ENCODE results near the gene PPP1R11. TPM values are rescaled to one million over a fixed set of nuclear protein-coding genes. Genes with fewer than 3 reads are reported as not detected.

The PPP1R11 gene
- total and polyA plus RNA-seq, 2 of the 13 experiments (the other 11 are each of a cell fraction or from before 2014, with no cell fraction given), result 32.1 to 58.9 TPM

GRCh38 chr6:30093951-30094661 is 27.1 kb downstream of the PPP1R11 start (continued):
- TF ChIP-seq HOXA7 (CRISPR knock-in tag; IDR thresholded peaks at IDR 0.05), result no peak

GRCh38 chr6:30096829-30097228 is 29.8 kb downstream of the PPP1R11 start:
- no peaks in the 10 kb centered on the region for H3K36me3 ChIP-seq (replicated peaks in 1 of 2; ENCODE audit: control insufficient read depth in 1 of 2, insufficient read depth in 2 of 2, low read length in 2 of 2)
- peaks cover 90% of the 10 kb centered on the region for H3K4me1 ChIP-seq (ENCODE audit: insufficient read depth, low read length)
- H3K27ac ChIP-seq (ENCODE audit: extremely low read length, insufficient read depth, low read length), result no peak overlapping the region
- WGBS (ENCODE audit: low lambda C conversion rate), result 12% methylated on average over 1 of the region's 1 CpG
- H3K27me3 ChIP-seq (ENCODE audit: control insufficient read depth in 1 of 2, insufficient read depth in 2 of 2, low read length in 2 of 2), result peaks cover 0 to 9% of the 10 kb centered on the region in 2 experiments; a peak in 1 of 5 replicates
- DNase-seq (ENCODE audit: low spot score) (no peak), ATAC-seq (no peak), FAIRE-seq (no peak)
- no peak overlapping the region for H3K9ac ChIP-seq (ENCODE audit: insufficient read depth, low read depth, low read length)
- H3K4me2 ChIP-seq (ENCODE audit: low read depth, low read length), result no peak overlapping the region
- H3K79me2 ChIP-seq (ENCODE audit: insufficient read depth, low read length), result peaks cover 4% of the 10 kb centered on the region
- in situ Hi-C loops (cut with HindIII; ENCODE audit: extremely low pct_ligation_motif_present, low pct_unique_long_range_greater_than_20kb) (no loop called here), intact Hi-C loops (cut with micrococcal nuclease; ENCODE audit: unreplicated experiment) (no loop called here)
- H3K4me3 ChIP-seq (replicated peaks in 1 of 3; ENCODE audit: insufficient read depth in 1 of 3, low read depth in 2 of 3, low read length in 3 of 3), result no peak overlapping the region
- H2AFZ ChIP-seq (ENCODE audit: low read length), result no peak overlapping the region
- H3K9me3 ChIP-seq (ENCODE audit: low read length), result no peaks in the 10 kb centered on the region
- BruUV-seq (replicated peaks), result no TSS peak
- no peak for TF ChIP-seq ZNF710 (CRISPR knock-in tag; IDR thresholded peaks at IDR 0.05; ENCODE audit: borderline replicate concordance)
- no peak for TF ChIP-seq MTF1 (CRISPR knock-in tag; IDR thresholded peaks at IDR 0.05)
- no peak for TF ChIP-seq HES4 (CRISPR knock-in tag; IDR thresholded peaks at IDR 0.05; ENCODE audit: borderline replicate concordance)
- TF ChIP-seq ZNF263 (CRISPR knock-in tag; IDR thresholded peaks at IDR 0.05), result no peak
- TF ChIP-seq ZNF556 (CRISPR knock-in tag; IDR thresholded peaks at IDR 0.05; ENCODE audit: borderline replicate concordance), result no peak
- no peak for TF ChIP-seq ZFP36L1 (CRISPR knock-in tag; IDR thresholded peaks at IDR 0.05)
- TF ChIP-seq SAP130 (CRISPR knock-in tag; IDR thresholded peaks at IDR 0.05; ENCODE audit: low read depth), result no peak
- TF ChIP-seq TBX3 (IDR thresholded peaks at IDR 0.05; ENCODE audit: borderline replicate concordance), result no peak
- no peak for TF ChIP-seq SOX13 (IDR thresholded peaks at IDR 0.05)
- TF ChIP-seq SOX13 (CRISPR knock-in tag; conservative IDR thresholded peaks at IDR 0.05 in 1 of 2, IDR thresholded peaks at IDR 0.05 in 1 of 2), result no peak
- no peak for TF ChIP-seq HMGA1 (CRISPR knock-in tag; conservative IDR thresholded peaks at IDR 0.05)
- TF ChIP-seq TCF7L2 (IDR thresholded peaks at IDR 0.05; ENCODE audit: low read depth, low read length), result no peak
- TF ChIP-seq ZSCAN22 (CRISPR knock-in tag; IDR thresholded peaks at IDR 0.05), result no peak
- no peak for TF ChIP-seq ZNF292 (CRISPR knock-in tag; IDR thresholded peaks at IDR 0.05; ENCODE audit: borderline replicate concordance, low read depth)
- POLR2A ChIA-PET, result interaction anchor here (0.6 to 1.6 kb wide), 2 partner anchors 31 to 110 kb away, joined by 3 to 6 read pairs; no protein-coding TSS in a partner anchor
- CTCF ChIA-PET (ENCODE audit: low intra/inter-chr PET ratio, low total read pairs), result no interaction called here
- no peaks in the 10 kb centered on the region for H4K20me1 ChIP-seq (ENCODE audit: insufficient read depth, low read length)
